ENCODE measurements around the gene FOXP1.
"Not testable (repeated sequence)": the region's sequence is repeated elsewhere in the genome, so short reads cannot be mapped to it uniquely, and the experiment has no call there.

Gene FOXP1

GRCh38 chr3:71443332-71443731, 140.2 kb downstream of the FOXP1 start:
- H3K27ac Mint-ChIP-seq (ENCODE audit: low read depth) = peak overlapping the region; percentile 97
- H3K4me1 Mint-ChIP-seq = peaks cover 91% of the 10 kb centered on the region
- no peak for DNase-seq (ENCODE audit: low spot score in 2 of 2)
- H3K9me3 Mint-ChIP-seq = no peaks in the 10 kb centered on the region
- H3K36me3 Mint-ChIP-seq (ENCODE audit: insufficient read depth) = peaks cover 20% of the 10 kb centered on the region
- H3K4me3 Mint-ChIP-seq = peak overlapping the region; percentile 58
- no peak for ATAC-seq (replicated peaks; ENCODE audit: extremely low read depth, poor library complexity, severe bottlenecking)
- H3K27me3 Mint-ChIP-seq = no peaks in the 10 kb centered on the region

GRCh38 chr3:71442652-71443042, 140.9 kb downstream of the FOXP1 start:
- Mint-ChIP-seq H3K27ac (ENCODE audit: low read depth) (peak overlapping the region; percentile 97), H3K9me3 (no peaks in the 10 kb centered on the region), H3K36me3 (ENCODE audit: insufficient read depth) (peaks cover 21% of the 10 kb centered on the region), H3K4me1 (peaks cover 90% of the 10 kb centered on the region), H3K4me3 (peak overlapping the region; percentile 58), H3K27me3 (no peaks in the 10 kb centered on the region)
- no peak for ATAC-seq (replicated peaks; ENCODE audit: extremely low read depth, poor library complexity, severe bottlenecking)
- no peak for DNase-seq (ENCODE audit: low spot score in 2 of 2)

- DNase-seq (ENCODE audit: low spot score in 2 of 2) = no peak
- peaks cover 25% of the 10 kb centered on the region for H3K36me3 Mint-ChIP-seq (ENCODE audit: insufficient read depth)
- peak overlapping the region; percentile 74 for H3K27ac Mint-ChIP-seq (ENCODE audit: low read depth)
- H3K4me3 Mint-ChIP-seq = peak overlapping the region; percentile 58
- H3K9me3 Mint-ChIP-seq = no peaks in the 10 kb centered on the region
- no peak for ATAC-seq (replicated peaks; ENCODE audit: extremely low read depth, poor library complexity, severe bottlenecking)
- peaks cover 90% of the 10 kb centered on the region for H3K4me1 Mint-ChIP-seq
- H3K27me3 Mint-ChIP-seq = no peaks in the 10 kb centered on the region
Observed at GRCh38 chr3:71441925-71442651, 141.4 kb downstream of the FOXP1 start.

GRCh38 chr3:71441217-71441924, 142.2 kb downstream of the FOXP1 start:
- ATAC-seq (replicated peaks; ENCODE audit: extremely low read depth, poor library complexity, severe bottlenecking) (no peak), DNase-seq (ENCODE audit: low spot score in 2 of 2) (no peak)
- no peaks in the 10 kb centered on the region for H3K9me3 Mint-ChIP-seq
- peak overlapping the region; percentile 58 for H3K4me3 Mint-ChIP-seq
- H3K36me3 Mint-ChIP-seq (ENCODE audit: insufficient read depth) = peaks cover 25% of the 10 kb centered on the region
- H3K27me3 Mint-ChIP-seq = no peaks in the 10 kb centered on the region
- peaks cover 86% of the 10 kb centered on the region for H3K4me1 Mint-ChIP-seq
- peak overlapping the region; percentile 74 for H3K27ac Mint-ChIP-seq (ENCODE audit: low read depth)

- H3K27me3 Mint-ChIP-seq = no peaks in the 10 kb centered on the region
- DNase-seq (ENCODE audit: low spot score in 2 of 2) (no peak), ATAC-seq (replicated peaks; ENCODE audit: extremely low read depth, poor library complexity, severe bottlenecking) (no peak)
- peak overlapping the region; percentile 34 for H3K4me3 Mint-ChIP-seq
- H3K36me3 Mint-ChIP-seq (ENCODE audit: insufficient read depth) = peaks cover 15% of the 10 kb centered on the region
- H3K9me3 Mint-ChIP-seq = no peaks in the 10 kb centered on the region
- H3K4me1 Mint-ChIP-seq = peaks cover 79% of the 10 kb centered on the region
- H3K27ac Mint-ChIP-seq (ENCODE audit: low read depth) = peak overlapping the region; percentile 86
Observed at GRCh38 chr3:71438904-71439303, 144.6 kb downstream of the FOXP1 start.

GRCh38 chr3:71438071-71438685, 145.3 kb downstream of the FOXP1 start:
- DNase-seq (ENCODE audit: low spot score in 2 of 2) (no peak), ATAC-seq (replicated peaks; ENCODE audit: extremely low read depth, poor library complexity, severe bottlenecking) (no peak)
- peaks cover 79% of the 10 kb centered on the region for H3K4me1 Mint-ChIP-seq
- H3K9me3 Mint-ChIP-seq = no peaks in the 10 kb centered on the region
- peaks cover 12% of the 10 kb centered on the region for H3K36me3 Mint-ChIP-seq (ENCODE audit: insufficient read depth)
- H3K27me3 Mint-ChIP-seq = no peaks in the 10 kb centered on the region
- peak overlapping the region; percentile 86 for H3K27ac Mint-ChIP-seq (ENCODE audit: low read depth)
- peak overlapping the region; percentile 47 for H3K4me3 Mint-ChIP-seq

- H3K9me3 Mint-ChIP-seq = no peaks in the 10 kb centered on the region
- no peaks in the 10 kb centered on the region for H3K27me3 Mint-ChIP-seq
- ATAC-seq (replicated peaks; ENCODE audit: extremely low read depth, poor library complexity, severe bottlenecking) = no peak
- peak overlapping the region; percentile 86 for H3K27ac Mint-ChIP-seq (ENCODE audit: low read depth)
- H3K4me3 Mint-ChIP-seq = no peak overlapping the region
- H3K4me1 Mint-ChIP-seq = peaks cover 79% of the 10 kb centered on the region
- peaks cover 12% of the 10 kb centered on the region for H3K36me3 Mint-ChIP-seq (ENCODE audit: insufficient read depth)
- DNase-seq (ENCODE audit: low spot score in 2 of 2) = no peak
Observed at GRCh38 chr3:71436337-71436736, 147.2 kb downstream of the FOXP1 start.

GRCh38 chr3:71435836-71436235, 147.7 kb downstream of the FOXP1 start:
- H3K27me3 Mint-ChIP-seq; DNase-seq (ENCODE audit: low spot score in 2 of 2); ATAC-seq (replicated peaks; ENCODE audit: extremely low read depth, poor library complexity, severe bottlenecking); H3K4me3 Mint-ChIP-seq; H3K9me3 Mint-ChIP-seq: not testable (repeated sequence)
- peak overlapping the region; percentile 86 for H3K27ac Mint-ChIP-seq (ENCODE audit: low read depth)
- H3K36me3 Mint-ChIP-seq (ENCODE audit: insufficient read depth) = peaks cover 12% of the 10 kb centered on the region
- H3K4me1 Mint-ChIP-seq = peaks cover 79% of the 10 kb centered on the region

- H3K27ac Mint-ChIP-seq (ENCODE audit: low read depth) = peak overlapping the region; percentile 77
- no peaks in the 10 kb centered on the region for H3K9me3 Mint-ChIP-seq
- H3K4me3 Mint-ChIP-seq = peak overlapping the region; percentile 7
- ATAC-seq (replicated peaks; ENCODE audit: extremely low read depth, poor library complexity, severe bottlenecking) (no peak), DNase-seq (ENCODE audit: low spot score in 2 of 2) (no peak)
- peaks cover 11% of the 10 kb centered on the region for H3K36me3 Mint-ChIP-seq (ENCODE audit: insufficient read depth)
- H3K27me3 Mint-ChIP-seq = no peaks in the 10 kb centered on the region
- H3K4me1 Mint-ChIP-seq = peaks cover 69% of the 10 kb centered on the region
Observed at GRCh38 chr3:71433631-71434030, 149.9 kb downstream of the FOXP1 start.

GRCh38 chr3:71432044-71432975, 151.2 kb downstream of the FOXP1 start:
- ATAC-seq (replicated peaks; ENCODE audit: extremely low read depth, poor library complexity, severe bottlenecking) (peak; percentile 66), DNase-seq (ENCODE audit: low spot score in 2 of 2) (no peak)
- Mint-ChIP-seq H3K9me3 (no peaks in the 10 kb centered on the region), H3K27me3 (no peaks in the 10 kb centered on the region), H3K27ac (ENCODE audit: low read depth) (peak overlapping the region; percentile 70), H3K4me1 (peaks cover 69% of the 10 kb centered on the region), H3K36me3 (ENCODE audit: insufficient read depth) (peaks cover 5% of the 10 kb centered on the region), H3K4me3 (peak overlapping the region; percentile 52)

GRCh38 chr3:71430941-71431552, 152.5 kb downstream of the FOXP1 start:
- Mint-ChIP-seq H3K36me3 (ENCODE audit: insufficient read depth) (peaks cover 7% of the 10 kb centered on the region), H3K4me1 (peaks cover 68% of the 10 kb centered on the region), H3K9me3 (no peaks in the 10 kb centered on the region), H3K4me3 (peak overlapping the region; percentile 14), H3K27ac (ENCODE audit: low read depth) (no peak overlapping the region), H3K27me3 (no peaks in the 10 kb centered on the region)
- DNase-seq (ENCODE audit: low spot score in 2 of 2) (no peak), ATAC-seq (replicated peaks; ENCODE audit: extremely low read depth, poor library complexity, severe bottlenecking) (no peak)

- peaks cover 10% of the 10 kb centered on the region for H3K36me3 Mint-ChIP-seq (ENCODE audit: insufficient read depth)
- H3K4me3 Mint-ChIP-seq = no peak overlapping the region
- no peaks in the 10 kb centered on the region for H3K27me3 Mint-ChIP-seq
- ATAC-seq (replicated peaks; ENCODE audit: extremely low read depth, poor library complexity, severe bottlenecking) = no peak
- no peak overlapping the region for H3K27ac Mint-ChIP-seq (ENCODE audit: low read depth)
- no peaks in the 10 kb centered on the region for H3K9me3 Mint-ChIP-seq
- no peak for DNase-seq (ENCODE audit: low spot score in 2 of 2)
- peaks cover 71% of the 10 kb centered on the region for H3K4me1 Mint-ChIP-seq
Observed at GRCh38 chr3:71429597-71429988, 153.9 kb downstream of the FOXP1 start.

Data from central memory CD8-positive, alpha-beta T cell (primary cell).